ENCODE data around the gene CDKAL1.
"Not testable (repeated sequence)": the region's sequence is repeated elsewhere in the genome, so short reads cannot be mapped to it uniquely, and the experiment has no call there.

The CDKAL1 gene

GRCh38 chr6:21230536-21230935 is 696.3 kb downstream of the CDKAL1 start:
- no peak for DNase-seq

DNA sequence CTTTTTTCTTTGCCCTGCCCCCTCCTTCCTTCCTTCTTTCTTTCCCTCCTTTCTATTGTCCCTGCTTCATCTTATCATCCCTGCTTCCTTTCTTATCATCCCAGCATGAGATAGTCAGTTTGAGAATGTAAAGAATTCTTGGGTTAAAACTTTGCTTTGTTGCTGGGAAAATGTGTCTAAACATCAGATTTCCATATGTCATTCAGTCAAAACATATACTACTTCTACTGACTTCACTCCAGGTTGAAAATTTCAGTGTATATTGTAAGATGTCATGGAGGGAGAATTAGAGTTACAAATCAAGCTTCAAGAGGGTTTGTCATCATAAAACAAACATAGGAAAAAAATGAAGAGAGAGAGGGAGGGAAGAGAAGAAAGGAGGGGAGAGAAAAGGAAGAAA is 700.9 kb downstream of the CDKAL1 start:
- DNase-seq = no peak

DNA sequence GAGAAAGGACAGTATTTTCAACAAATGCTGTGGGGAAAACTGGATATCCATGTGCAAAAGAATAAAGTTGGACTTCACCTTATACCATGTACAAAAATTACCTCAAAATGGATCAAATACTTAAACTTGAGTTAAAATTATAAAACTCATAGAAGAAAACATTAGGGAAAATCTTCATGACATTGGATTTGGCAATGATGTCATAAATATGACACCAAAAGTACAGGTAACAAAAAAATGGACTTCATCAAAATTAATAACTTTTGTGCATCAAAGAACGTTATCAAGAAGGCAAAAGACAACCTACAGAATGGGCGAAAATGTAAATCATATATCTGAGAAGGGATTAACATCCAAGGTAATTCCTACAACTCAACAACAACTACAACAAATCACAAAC is 704.0 kb downstream of the CDKAL1 start:
- no peak for DNase-seq

GRCh38 chr6:21240709-21241108 is 706.5 kb downstream of the CDKAL1 start:
- no peak for DNase-seq

- no peak for DNase-seq
These were observed 707.2 kb downstream of the CDKAL1 start for GRCh38 chr6:21241231-21242130.

GRCh38 chr6:21244897-21245470 is 710.7 kb downstream of the CDKAL1 start:
- DNase-seq = no peak

DNA sequence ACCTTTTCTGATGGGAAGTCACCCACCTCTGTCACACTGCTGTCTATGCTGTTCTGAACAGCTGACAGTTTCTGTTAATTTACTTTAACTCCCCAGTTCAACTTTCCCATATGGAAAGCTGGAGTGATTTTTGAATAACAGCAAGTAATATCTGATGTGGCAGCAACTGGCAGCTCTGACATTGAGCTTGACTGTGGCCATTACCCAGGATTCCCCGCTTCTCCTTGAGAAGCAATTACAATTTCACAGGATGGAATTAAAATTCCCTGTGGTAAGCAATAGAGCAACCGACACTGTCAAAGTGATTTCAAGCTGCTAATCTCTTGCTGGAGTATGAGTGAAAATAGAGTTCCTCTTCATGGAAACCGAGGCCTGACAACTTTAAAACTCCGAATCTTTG is 711.2 kb downstream of the CDKAL1 start:
- no peak for DNase-seq

- DNase-seq = no peak
These were observed 711.8 kb downstream of the CDKAL1 start for GRCh38 chr6:21246075-21246474.

- DNase-seq = not testable (repeated sequence)
These were observed 720.2 kb downstream of the CDKAL1 start for GRCh38 chr6:21254460-21254859.

DNA sequence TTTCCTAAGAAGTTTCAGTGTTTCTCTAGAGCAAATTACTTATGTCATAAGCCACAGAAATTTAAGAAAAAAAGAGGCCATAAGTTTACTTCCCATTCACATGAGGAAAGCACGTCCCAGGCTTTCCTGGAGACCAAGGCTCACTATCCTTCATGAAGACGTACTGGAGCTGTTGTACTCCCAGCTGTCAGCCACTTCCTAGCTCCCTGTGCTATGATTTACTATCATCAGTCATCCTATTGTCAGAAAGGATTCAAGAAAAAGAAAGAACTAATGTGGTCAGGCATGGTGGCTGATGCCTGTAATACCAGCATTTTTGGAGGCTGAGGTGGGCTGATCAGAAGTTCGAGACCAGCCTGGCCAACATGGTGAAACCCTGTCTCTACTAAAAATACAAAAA is 721.9 kb downstream of the CDKAL1 start:
- no peak for DNase-seq

GRCh38 chr6:21257125-21257524 is 722.9 kb downstream of the CDKAL1 start:
- DNase-seq = no peak

DNA sequence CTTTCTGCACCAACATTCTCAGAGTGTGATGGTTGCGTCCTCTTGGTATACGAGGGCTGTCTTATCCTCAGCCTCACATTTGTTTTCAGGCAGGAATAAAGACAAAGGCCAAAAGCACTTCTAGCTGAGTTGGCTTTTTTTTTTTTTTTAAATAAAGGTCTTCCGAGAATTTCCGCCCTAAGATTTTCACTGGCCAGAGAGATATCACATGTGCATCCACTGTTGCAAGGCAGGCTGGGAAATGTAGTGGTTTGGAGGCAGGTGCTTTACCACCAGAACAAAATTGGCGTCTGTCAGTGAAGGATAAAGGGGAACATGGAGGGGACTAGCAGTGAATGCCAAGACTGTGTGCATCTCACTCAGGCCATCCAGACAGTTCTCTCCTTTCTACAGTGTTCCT is 724.4 kb downstream of the CDKAL1 start:
- DNase-seq = no peak

DNA sequence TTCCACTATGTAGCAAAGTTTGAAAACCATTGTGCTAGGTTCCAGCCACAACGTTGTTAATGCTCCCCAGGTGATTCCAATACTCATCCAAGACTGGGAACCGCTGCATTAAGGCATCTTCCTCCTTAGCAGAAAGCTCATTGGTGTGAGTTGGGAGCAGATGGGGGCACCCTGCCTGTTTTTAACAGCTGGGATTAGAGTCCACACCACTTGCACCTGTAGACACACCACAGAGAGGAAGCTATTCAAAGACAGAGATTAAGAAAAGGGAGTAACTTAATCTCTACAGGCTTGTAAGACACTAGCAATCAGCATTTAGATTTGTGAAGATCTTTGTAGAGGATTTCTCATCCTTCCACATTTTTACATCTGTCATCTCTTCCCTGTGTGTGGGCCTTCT is 725.4 kb downstream of the CDKAL1 start:
- DNase-seq = no peak

GRCh38 chr6:21262504-21262903 is 728.2 kb downstream of the CDKAL1 start:
- DNase-seq = no peak

DNA sequence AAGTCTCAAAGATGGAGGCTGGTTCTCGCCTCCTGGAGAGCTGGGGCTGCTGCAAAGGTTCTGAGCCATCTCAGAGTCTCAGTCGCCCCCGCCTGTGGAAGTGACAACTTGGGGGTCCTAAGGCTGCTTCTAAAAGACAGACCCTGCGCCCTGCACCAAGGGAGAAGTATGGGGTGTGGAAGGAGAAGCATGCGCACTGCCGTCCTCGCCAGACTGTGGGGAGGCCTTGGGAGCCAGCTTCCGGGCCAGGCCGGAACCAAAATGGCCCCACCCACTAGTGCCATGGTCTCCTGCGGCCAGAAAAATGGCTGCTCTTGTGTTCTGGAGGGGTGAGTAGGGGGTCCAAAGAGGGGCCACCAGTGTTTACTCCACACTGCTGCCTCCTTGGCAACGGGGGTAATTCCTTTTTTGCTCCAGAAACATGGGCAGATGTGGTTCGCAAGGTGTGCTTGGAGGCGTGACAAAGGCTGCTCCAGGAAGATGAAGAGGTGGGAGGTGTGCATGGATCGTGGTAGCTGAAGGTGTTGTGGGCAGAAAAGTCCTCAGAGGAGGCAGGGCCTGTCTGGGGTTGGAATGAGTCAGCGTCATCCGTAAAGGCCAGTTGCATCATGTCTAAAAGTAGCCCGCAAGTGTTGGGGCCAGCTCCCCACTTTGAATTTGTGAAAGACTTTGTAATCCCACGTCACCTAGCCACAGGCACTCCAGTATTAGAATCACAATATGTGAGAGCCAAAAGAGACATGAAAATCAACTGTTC is 729.5 kb downstream of the CDKAL1 start:
- peak; percentile 62 for DNase-seq

GRCh38 chr6:21264288-21265033 is 730.2 kb downstream of the CDKAL1 start:
- peak; percentile 55 for DNase-seq

- no peak for DNase-seq
These were observed 730.9 kb downstream of the CDKAL1 start for GRCh38 chr6:21265034-21265729.

GRCh38 chr6:21265730-21266044 is 731.4 kb downstream of the CDKAL1 start:
- no peak for DNase-seq

GRCh38 chr6:21270636-21271201 is 736.5 kb downstream of the CDKAL1 start:
- no peak for DNase-seq

GRCh38 chr6:21271428-21272155 is 737.3 kb downstream of the CDKAL1 start:
- DNase-seq = no peak

GRCh38 chr6:21273451-21273850 is 739.2 kb downstream of the CDKAL1 start:
- DNase-seq = no peak

- DNase-seq = no peak
These were observed 740.6 kb downstream of the CDKAL1 start for GRCh38 chr6:21274851-21275250.

Measured in NCI-H510A (cell line).